ENCODE results near the gene PTPN6. TPM values are rescaled to one million over a fixed set of nuclear protein-coding genes. Genes with fewer than 3 reads are reported as not detected.

PTPN6 gene
- total and polyA plus RNA-seq, 2 of the 13 experiments (the other 11 are each of a cell fraction or from before 2014, with no cell fraction given): 10.5 to 10.6 TPM

DNA sequence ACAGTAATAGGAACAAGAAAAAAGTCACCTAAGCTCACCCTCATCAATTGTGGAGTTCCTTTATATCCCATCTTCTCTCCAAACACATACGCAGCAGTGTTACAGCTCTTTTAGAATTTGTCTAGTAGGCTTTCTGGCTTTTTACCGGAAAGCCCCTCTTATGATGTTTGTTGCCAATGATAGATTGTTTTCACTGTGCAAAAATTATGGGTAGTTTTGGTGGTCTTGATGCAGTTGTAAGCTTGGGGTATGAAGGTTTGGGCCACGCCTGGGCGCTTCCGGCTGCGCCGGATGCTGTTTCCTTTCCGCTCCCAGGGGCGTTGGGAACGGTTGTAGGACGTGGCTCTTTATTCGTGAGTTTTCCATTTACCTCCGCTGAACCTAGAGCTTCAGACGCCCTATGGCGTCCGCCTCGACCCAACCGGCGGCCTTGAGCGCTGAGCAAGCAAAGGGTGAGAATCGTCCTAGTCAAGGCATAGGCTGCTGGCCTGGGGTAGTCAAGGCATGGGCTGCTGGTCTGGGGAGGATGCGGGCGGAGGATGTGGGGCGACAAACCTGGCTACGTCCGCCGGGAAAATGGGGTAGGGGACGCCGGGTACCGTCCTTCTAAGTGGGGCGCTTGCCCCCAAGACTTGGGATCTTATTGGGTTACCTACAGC lies 7.3 kb upstream of the PTPN6 start, which contains the start of the genes C12orf57 and RNU7-1:
Gene C12orf57, plus strand, starts transcription at position 301 of the 659 bp plus-strand sequence. Its CDS starts 100 bp downstream, at position 401.
Gene RNU7-1, plus strand, starts transcription at position 95 of the 659 bp plus-strand sequence.
- intact Hi-C loops (cut with micrococcal nuclease; ENCODE audit: unreplicated experiment): loop anchor here (1.0 kb wide), 2 partner anchors 71 to 148 kb away; partner anchors contain the start of genes C1R and SPSB2
- peak within 1 kb of the TSS; percentile 82 for H3K9ac ChIP-seq (ENCODE audit: insufficient read depth, low read depth, low read length)
- TSS peak; percentile 91 for BruUV-seq (replicated peaks)
- WGBS (ENCODE audit: low lambda C conversion rate): under 1% methylated on average over 17 of the region's 31 CpGs
- H3K79me2 ChIP-seq (ENCODE audit: insufficient read depth, low read length): no peaks in the 10 kb centered on the region
- ChIA-PET POLR2A (interaction anchor here (0.6 to 5.2 kb wide), 54 partner anchors 9 to 410 kb away, joined by 3 to 180 read pairs (median 6); partner anchors contain the start of genes ATN1, C1R, C1RL and C1S), CTCF (ENCODE audit: low intra/inter-chr PET ratio, low total read pairs) (interaction anchor here (0.8 to 2.2 kb wide), 7 partner anchors 18 to 170 kb away, joined by 3 to 15 read pairs (median 3); partner anchors contain the start of genes C1RL and LPCAT3)
- H3K9me3 ChIP-seq (ENCODE audit: low read length): no peaks in the 10 kb centered on the region
- in situ Hi-C loops (cut with HindIII; ENCODE audit: extremely low pct_ligation_motif_present, low pct_unique_long_range_greater_than_20kb): loop anchor here (10.0 kb wide), 1 partner anchor 171 kb away; no protein-coding TSS in a partner anchor
- peak within 1 kb of the TSS; percentile 54 to 79 (median 73) for H3K4me3 ChIP-seq (replicated peaks in 1 of 3; ENCODE audit: insufficient read depth in 1 of 3, low read depth in 2 of 3, low read length in 3 of 3)
- H3K27ac ChIP-seq (ENCODE audit: extremely low read length, insufficient read depth, low read length): peak within 1 kb of the TSS; percentile 98
- H4K20me1 ChIP-seq (ENCODE audit: insufficient read depth, low read length): no peaks in the 10 kb centered on the region
- no peaks in the 10 kb centered on the region for H3K27me3 ChIP-seq (ENCODE audit: control insufficient read depth in 1 of 2, insufficient read depth in 2 of 2, low read length in 2 of 2)
- DNase-seq (ENCODE audit: low spot score) (peak; percentile 94), FAIRE-seq (no peak), ATAC-seq (peak; percentile 63)
- H3K4me2 ChIP-seq (ENCODE audit: low read depth, low read length): peak within 1 kb of the TSS; percentile 92
- H3K4me1 ChIP-seq (ENCODE audit: insufficient read depth, low read length): peaks cover 41% of the 10 kb centered on the region
- H2AFZ ChIP-seq (ENCODE audit: low read length): no peak within 1 kb of the TSS
- H3K36me3 ChIP-seq (replicated peaks in 1 of 2; ENCODE audit: control insufficient read depth in 1 of 2, insufficient read depth in 2 of 2, low read length in 2 of 2): peaks cover 0 to 9% of the 10 kb centered on the region in 2 experiments; a peak in 2 of 5 replicates
- TF ChIP-seq FOXC1 (CRISPR knock-in tag; IDR thresholded peaks at IDR 0.05; ENCODE audit: borderline replicate concordance): peak; percentile 69
- TF ChIP-seq EP300 (IDR thresholded peaks at IDR 0.05; ENCODE audit: low read depth in 2 of 2, low read length in 2 of 2): peak in 1 of 2 experiments; percentile 72; a peak in 3 of 4 replicates
- peak; percentile 87 for TF ChIP-seq EP300 (CRISPR knock-in tag; IDR thresholded peaks at IDR 0.05; ENCODE audit: borderline replicate concordance)
- TF ChIP-seq, protein P1, sequence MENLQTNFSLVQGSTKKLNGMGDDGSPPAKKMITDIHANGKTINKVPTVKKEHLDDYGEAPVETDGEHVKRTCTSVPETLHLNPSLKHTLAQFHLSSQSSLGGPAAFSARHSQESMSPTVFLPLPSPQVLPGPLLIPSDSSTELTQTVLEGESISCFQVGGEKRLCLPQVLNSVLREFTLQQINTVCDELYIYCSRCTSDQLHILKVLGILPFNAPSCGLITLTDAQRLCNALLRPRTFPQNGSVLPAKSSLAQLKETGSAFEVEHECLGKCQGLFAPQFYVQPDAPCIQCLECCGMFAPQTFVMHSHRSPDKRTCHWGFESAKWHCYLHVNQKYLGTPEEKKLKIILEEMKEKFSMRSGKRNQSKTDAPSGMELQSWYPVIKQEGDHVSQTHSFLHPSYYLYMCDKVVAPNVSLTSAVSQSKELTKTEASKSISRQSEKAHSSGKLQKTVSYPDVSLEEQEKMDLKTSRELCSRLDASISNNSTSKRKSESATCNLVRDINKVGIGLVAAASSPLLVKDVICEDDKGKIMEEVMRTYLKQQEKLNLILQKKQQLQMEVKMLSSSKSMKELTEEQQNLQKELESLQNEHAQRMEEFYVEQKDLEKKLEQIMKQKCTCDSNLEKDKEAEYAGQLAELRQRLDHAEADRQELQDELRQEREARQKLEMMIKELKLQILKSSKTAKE (CRISPR knock-in tag; IDR thresholded peaks at IDR 0.05; ENCODE audit: borderline replicate concordance): no peak
- TF ChIP-seq THYN1 (CRISPR knock-in tag; IDR thresholded peaks at IDR 0.05; ENCODE audit: borderline replicate concordance, low read depth): no peak
- no peak; the same call in 1 of the 2 replicates for TF ChIP-seq HHEX (CRISPR knock-in tag; IDR thresholded peaks at IDR 0.05)
- TF ChIP-seq, protein P2, sequence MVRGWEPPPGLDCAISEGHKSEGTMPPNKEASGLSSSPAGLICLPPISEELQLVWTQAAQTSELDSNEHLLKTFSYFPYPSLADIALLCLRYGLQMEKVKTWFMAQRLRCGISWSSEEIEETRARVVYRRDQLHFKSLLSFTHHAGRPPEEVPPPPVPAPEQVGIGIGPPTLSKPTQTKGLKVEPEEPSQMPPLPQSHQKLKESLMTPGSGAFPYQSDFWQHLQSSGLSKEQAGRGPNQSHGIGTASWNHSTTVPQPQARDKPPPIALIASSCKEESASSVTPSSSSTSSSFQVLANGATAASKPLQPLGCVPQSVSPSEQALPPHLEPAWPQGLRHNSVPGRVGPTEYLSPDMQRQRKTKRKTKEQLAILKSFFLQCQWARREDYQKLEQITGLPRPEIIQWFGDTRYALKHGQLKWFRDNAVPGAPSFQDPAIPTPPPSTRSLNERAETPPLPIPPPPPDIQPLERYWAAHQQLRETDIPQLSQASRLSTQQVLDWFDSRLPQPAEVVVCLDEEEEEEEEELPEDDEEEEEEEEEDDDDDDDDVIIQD (CRISPR knock-in tag; IDR thresholded peaks at IDR 0.05; ENCODE audit: low read depth): peak; percentile 37; the same call in 1 of the 2 replicates
- no peak for TF ChIP-seq ZNF563 (CRISPR knock-in tag; IDR thresholded peaks at IDR 0.05)
- TF ChIP-seq POLR2AphosphoS5 (IDR thresholded peaks at IDR 0.05; ENCODE audit: low read depth, low read length): peak; percentile 100
- no peak for TF ChIP-seq PHB2 (IDR thresholded peaks at IDR 0.05; ENCODE audit: partially characterized antibody)
- TF ChIP-seq, protein P3, sequence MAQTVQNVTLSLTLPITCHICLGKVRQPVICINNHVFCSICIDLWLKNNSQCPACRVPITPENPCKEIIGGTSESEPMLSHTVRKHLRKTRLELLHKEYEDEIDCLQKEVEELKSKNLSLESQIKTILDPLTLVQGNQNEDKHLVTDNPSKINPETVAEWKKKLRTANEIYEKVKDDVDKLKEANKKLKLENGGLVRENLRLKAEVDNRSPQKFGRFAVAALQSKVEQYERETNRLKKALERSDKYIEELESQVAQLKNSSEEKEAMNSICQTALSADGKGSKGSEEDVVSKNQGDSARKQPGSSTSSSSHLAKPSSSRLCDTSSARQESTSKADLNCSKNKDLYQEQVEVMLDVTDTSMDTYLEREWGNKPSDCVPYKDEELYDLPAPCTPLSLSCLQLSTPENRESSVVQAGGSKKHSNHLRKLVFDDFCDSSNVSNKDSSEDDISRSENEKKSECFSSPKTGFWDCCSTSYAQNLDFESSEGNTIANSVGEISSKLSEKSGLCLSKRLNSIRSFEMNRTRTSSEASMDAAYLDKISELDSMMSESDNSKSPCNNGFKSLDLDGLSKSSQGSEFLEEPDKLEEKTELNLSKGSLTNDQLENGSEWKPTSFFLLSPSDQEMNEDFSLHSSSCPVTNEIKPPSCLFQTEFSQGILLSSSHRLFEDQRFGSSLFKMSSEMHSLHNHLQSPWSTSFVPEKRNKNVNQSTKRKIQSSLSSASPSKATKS (CRISPR knock-in tag; IDR thresholded peaks at IDR 0.05): no peak; the same call in 1 of the 2 replicates
- peak; percentile 70 to 99; a peak in 3 of 4 replicates for TF ChIP-seq KLF16 (CRISPR knock-in tag; IDR thresholded peaks at IDR 0.05)
- peak; percentile 68; the same call in 1 of the 2 replicates for TF ChIP-seq NR2F2 (IDR thresholded peaks at IDR 0.05; ENCODE audit: borderline replicate concordance, low read depth)
